ENCODE measurements around the gene GZMB.

GZMB gene

GRCh38 chr14:24632761-24633160, 1.2 kb downstream of the GZMB start:
- TF ChIP-seq CTCF (conservative IDR thresholded peaks at IDR 0.05; ENCODE audit: low read depth, low read length): no peak
- no peak overlapping the region for H3K4me3 ChIP-seq (ENCODE audit: low read depth, low read length)
- DNase-seq (ENCODE audit: low read depth): no peak

GRCh38 chr14:24632336-24632735, 1.7 kb downstream of the GZMB start:
- no peak for TF ChIP-seq CTCF (conservative IDR thresholded peaks at IDR 0.05; ENCODE audit: low read depth, low read length)
- DNase-seq (ENCODE audit: low read depth): no peak
- no peak overlapping the region for H3K4me3 ChIP-seq (ENCODE audit: low read depth, low read length)

GRCh38 chr14:24631749-24632335, 2.1 kb downstream of the GZMB start:
- H3K4me3 ChIP-seq (ENCODE audit: low read depth, low read length): no peak overlapping the region
- no peak for TF ChIP-seq CTCF (conservative IDR thresholded peaks at IDR 0.05; ENCODE audit: low read depth, low read length)
- DNase-seq (ENCODE audit: low read depth): no peak

GRCh38 chr14:24630872-24631477, 3.0 kb downstream of the GZMB start:
- TF ChIP-seq CTCF (conservative IDR thresholded peaks at IDR 0.05; ENCODE audit: low read depth, low read length): no peak
- peak; percentile 5 for DNase-seq (ENCODE audit: low read depth)
- no peak overlapping the region for H3K4me3 ChIP-seq (ENCODE audit: low read depth, low read length)

GRCh38 chr14:24630087-24630871, 3.7 kb downstream of the GZMB start:
- H3K4me3 ChIP-seq (ENCODE audit: low read depth, low read length): no peak overlapping the region
- no peak for DNase-seq (ENCODE audit: low read depth)
- no peak for TF ChIP-seq CTCF (conservative IDR thresholded peaks at IDR 0.05; ENCODE audit: low read depth, low read length)

- no peak for DNase-seq (ENCODE audit: low read depth)
Measured at GRCh38 chr14:24629521-24629920, 4.5 kb downstream of the GZMB start.

More at GRCh38 chr14:24629521-24629920, 4.5 kb downstream of the GZMB start:
- no peak overlapping the region for H3K4me3 ChIP-seq (ENCODE audit: low read depth, low read length)
- no peak for TF ChIP-seq CTCF (conservative IDR thresholded peaks at IDR 0.05; ENCODE audit: low read depth, low read length)

Data from choroid plexus epithelial cell (primary cell).